Gastrocnemius medialis (tissue), 4 donors: ENCODE results near the gene CLDN7.

Experiments
- CTCF ChIP-seq, 5 experiments: fragments of 450-650 bp in 3 of 5; fragments of 200-600 bp in 2 of 5; sonication (generic) in 2 of 5; IDR thresholded peaks in 4 of 5; conservative IDR thresholded peaks in 1 of 5; 1 replicate in 4 of 5; 2 replicates in 1 of 5; pipeline ENCODE4 v1.5.1; 2016 to 2019; ENCODE audit warnings: antibody characterized with exemption in 5 of 5, mild to moderate bottlenecking in 3 of 5, moderate library complexity in 3 of 5
- POLR2A ChIP-seq, 2 donors: fragments of 450-650 bp; IDR thresholded peaks; one replicate each; pipeline ENCODE4 v1.6.1; 2017; ENCODE audit warnings: antibody characterized with exemption in 2 of 2, mild to moderate bottlenecking in 2 of 2, moderate library complexity in 2 of 2

- TF ChIP-seq CTCF (IDR thresholded peaks at IDR 0.05 in 4 of 5, conservative IDR thresholded peaks at IDR 0.05 in 1 of 5) (no peak), POLR2A (IDR thresholded peaks at IDR 0.05) (no peak)
Measured at GRCh38 chr17:7240375-7240774, 21.9 kb downstream of the CLDN7 start.
